Activated CD4-positive, alpha-beta T cell treated with anti-CD3 and anti-CD28 coated beads, Interleukin-2, amount 10 ng/mL, durations not matched to agents 7 days and 5 days (primary cell): Measurements from ENCODE around the gene HBQ1. TPM values are rescaled to one million over a fixed set of nuclear protein-coding genes. Genes with fewer than 3 reads are reported as not detected.
"Not testable (repeated sequence)": the region's sequence is repeated elsewhere in the genome, so short reads cannot be mapped to it uniquely, and the experiment has no call there.

Experiments
- CTCF ChIA-PET: fragments of 350-600 bp; sonication (Branson Sonifier 250); formaldehyde crosslinking; loops from one replicate; lab custom pipeline; 2021; ENCODE audit warnings: antibody characterized with exemption; lab: Charles Lee
- POLR2A ChIA-PET: fragments of 350-600 bp; sonication (Branson Sonifier 250); formaldehyde crosslinking; loops from one replicate; lab custom pipeline; 2021; ENCODE audit warnings: antibody characterized with exemption; lab: Charles Lee
- DNase-seq: peaks from one replicate; pipeline ENCODE4 v3.0.0-alpha.2; 2020
- H3K27ac Mint-ChIP-seq: one replicate; pipeline ENCODE4 v1.8.0; 2021; ENCODE audit warnings: mild to moderate bottlenecking, moderate library complexity, mixed read lengths
- H3K27me3 Mint-ChIP-seq: one replicate; pipeline ENCODE4 v1.8.0; 2021; ENCODE audit warnings: mixed read lengths
- H3K36me3 Mint-ChIP-seq: one replicate; pipeline ENCODE4 v1.8.0; 2021; ENCODE audit warnings: low read depth, mixed read lengths
- H3K4me1 Mint-ChIP-seq: one replicate; pipeline ENCODE4 v1.8.0; 2021; ENCODE audit warnings: mixed read lengths
- H3K4me3 Mint-ChIP-seq: one replicate; pipeline ENCODE4 v1.8.0; 2021; ENCODE audit warnings: mild to moderate bottlenecking, moderate library complexity, mixed read lengths
- H3K9me3 Mint-ChIP-seq: one replicate; pipeline ENCODE4 v1.8.0; 2021; ENCODE audit warnings: mixed read lengths
- total RNA-seq, 2 experiments: library from RNA; stranded (reverse); gene quantifications; one replicate each; pipeline ENCODE4 v1.2.3, GENCODE V29; 2021

Gene HBQ1
- total RNA-seq, 2 experiments from 2014 or later, result not detected

- Mint-ChIP-seq H3K9me3 (no peaks in the 10 kb centered on the region), H3K36me3 (no peaks in the 10 kb centered on the region), H3K4me1 (peaks cover 5% of the 10 kb centered on the region), H3K4me3 (no peak within 1 kb of the TSS), H3K27me3 (peaks cover 34% of the 10 kb centered on the region), H3K27ac (no peak within 1 kb of the TSS)
- DNase-seq, result no peak
- CTCF ChIA-PET, result no interaction called here
- POLR2A ChIA-PET, result no interaction called here
Measured at GRCh38 chr16:152141-153128, 27.8 kb upstream of the HBQ1 start, which contains the start of gene HBZ. HBZ (plus strand) TSS chr16:152644; CDS start chr16:152910, 266 bp downstream.

DNA sequence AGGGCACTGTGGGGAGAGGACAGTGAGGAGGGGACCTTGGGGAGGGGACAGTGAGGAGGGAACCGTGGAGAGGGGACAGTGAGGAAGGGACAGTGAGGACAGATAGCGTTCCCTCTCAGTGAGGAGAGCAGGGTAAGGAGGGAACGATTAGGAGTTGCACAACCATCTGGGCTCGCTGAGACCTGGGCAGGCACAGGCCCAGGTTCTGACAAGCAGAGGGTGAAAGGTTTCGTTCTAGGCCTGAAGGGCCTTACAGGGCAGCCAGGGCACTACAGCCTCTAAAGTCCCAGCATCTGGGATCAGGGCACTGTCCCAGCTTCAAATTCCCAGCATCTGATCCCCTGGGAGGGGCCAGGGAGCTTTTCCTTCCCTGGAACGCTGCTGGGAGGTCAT, 27.1 kb upstream of the HBQ1 start:
- CTCF ChIA-PET, H3K36me3 Mint-ChIP-seq, H3K27ac Mint-ChIP-seq, H3K4me1 Mint-ChIP-seq, DNase-seq, H3K9me3 Mint-ChIP-seq, H3K4me3 Mint-ChIP-seq, POLR2A ChIA-PET: not testable (repeated sequence)
- peaks cover 37% of the 10 kb centered on the region for H3K27me3 Mint-ChIP-seq

DNA sequence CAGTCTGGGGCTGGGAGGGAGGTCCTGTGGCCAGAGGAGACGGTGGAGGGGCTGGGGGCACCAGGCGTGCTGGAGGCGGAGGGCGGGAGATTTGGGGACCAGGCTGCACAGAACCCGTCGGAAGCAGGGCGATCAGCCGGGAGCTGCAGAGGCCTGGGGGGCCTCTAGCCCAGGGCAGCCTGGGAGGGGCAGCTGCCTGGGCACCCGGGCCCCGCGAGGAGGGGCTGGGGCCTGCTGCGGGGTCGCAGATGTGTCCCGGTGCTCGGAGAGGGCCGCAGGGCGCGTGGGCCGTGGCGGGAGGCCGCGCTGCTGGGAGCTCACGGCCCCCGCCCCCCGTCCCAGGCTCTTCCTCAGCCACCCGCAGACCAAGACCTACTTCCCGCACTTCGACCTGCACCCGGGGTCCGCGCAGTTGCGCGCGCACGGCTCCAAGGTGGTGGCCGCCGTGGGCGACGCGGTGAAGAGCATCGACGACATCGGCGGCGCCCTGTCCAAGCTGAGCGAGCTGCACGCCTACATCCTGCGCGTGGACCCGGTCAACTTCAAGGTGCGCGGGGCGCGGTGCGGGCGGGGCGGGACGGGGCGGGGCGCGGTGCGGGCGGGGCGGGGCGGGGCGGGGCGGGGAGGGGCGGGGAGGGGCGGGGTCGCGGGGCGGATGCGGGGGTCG, 26.6 kb upstream of the HBQ1 start:
- H3K4me1 Mint-ChIP-seq, DNase-seq, H3K9me3 Mint-ChIP-seq, H3K4me3 Mint-ChIP-seq, H3K27ac Mint-ChIP-seq, POLR2A ChIA-PET, CTCF ChIA-PET, H3K36me3 Mint-ChIP-seq: not testable (repeated sequence)
- H3K27me3 Mint-ChIP-seq, result peaks cover 39% of the 10 kb centered on the region

DNA sequence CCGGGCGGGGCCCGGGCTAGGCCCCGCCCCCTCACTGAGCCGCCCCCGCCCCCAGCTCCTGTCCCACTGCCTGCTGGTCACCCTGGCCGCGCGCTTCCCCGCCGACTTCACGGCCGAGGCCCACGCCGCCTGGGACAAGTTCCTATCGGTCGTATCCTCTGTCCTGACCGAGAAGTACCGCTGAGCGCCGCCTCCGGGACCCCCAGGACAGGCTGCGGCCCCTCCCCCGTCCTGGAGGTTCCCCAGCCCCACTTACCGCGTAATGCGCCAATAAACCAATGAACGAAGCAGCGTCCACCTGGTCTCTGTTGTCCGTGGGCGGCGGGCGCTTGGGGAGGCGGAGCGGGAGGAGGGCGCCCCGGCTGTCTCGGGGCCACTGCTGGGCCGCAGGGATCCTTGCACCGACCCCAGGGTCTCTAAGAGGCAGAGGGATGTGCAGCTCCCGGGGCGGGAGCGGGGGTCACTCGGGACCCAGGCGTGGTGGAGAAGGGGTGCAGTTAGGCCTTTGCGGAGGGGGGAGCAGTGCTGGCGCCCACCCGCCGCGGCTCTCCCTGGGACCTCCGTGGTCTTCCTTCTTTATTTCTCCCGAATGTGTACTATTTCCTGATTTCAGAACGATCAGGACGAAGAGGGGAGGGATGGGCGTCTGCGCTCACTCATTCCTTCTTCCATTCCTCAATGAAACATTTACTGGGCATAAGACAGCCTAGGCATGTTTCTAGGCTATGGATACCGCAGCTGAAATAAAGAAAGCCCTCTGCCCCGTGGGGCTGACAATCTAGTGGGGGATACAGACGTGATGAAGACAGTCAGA, 25.8 kb upstream of the HBQ1 start:
- DNase-seq, result no peak
- POLR2A ChIA-PET, result no interaction called here
- CTCF ChIA-PET, result no interaction called here
- Mint-ChIP-seq H3K36me3 (no peaks in the 10 kb centered on the region), H3K9me3 (no peaks in the 10 kb centered on the region), H3K27ac (no peak overlapping the region), H3K4me3 (peak overlapping the region; percentile 61), H3K27me3 (peaks cover 40% of the 10 kb centered on the region), H3K4me1 (peaks cover 5% of the 10 kb centered on the region)

- ChIA-PET POLR2A (no interaction called here), CTCF (no interaction called here)
- H3K27ac Mint-ChIP-seq, result no peak overlapping the region
- no peaks in the 10 kb centered on the region for H3K9me3 Mint-ChIP-seq
- peak overlapping the region; percentile 61 for H3K4me3 Mint-ChIP-seq
- peaks cover 38% of the 10 kb centered on the region for H3K27me3 Mint-ChIP-seq
- DNase-seq, result no peak
- peaks cover 5% of the 10 kb centered on the region for H3K4me1 Mint-ChIP-seq
- H3K36me3 Mint-ChIP-seq, result no peaks in the 10 kb centered on the region
Measured at GRCh38 chr16:155031-155398, 25.2 kb upstream of the HBQ1 start.

GRCh38 chr16:159136-159849, 21.0 kb upstream of the HBQ1 start:
- H3K4me1 Mint-ChIP-seq, result peaks cover 5% of the 10 kb centered on the region
- ChIA-PET POLR2A (no interaction called here), CTCF (interaction anchor here (0.7 kb wide), 1 partner anchor 202 kb away, joined by 3 read pairs; no protein-coding TSS in a partner anchor)

GRCh38 chr16:160242-160641, 20.0 kb upstream of the HBQ1 start:
- POLR2A ChIA-PET, H3K4me1 Mint-ChIP-seq, H3K27ac Mint-ChIP-seq, CTCF ChIA-PET, H3K9me3 Mint-ChIP-seq, H3K4me3 Mint-ChIP-seq, H3K36me3 Mint-ChIP-seq, DNase-seq: not testable (repeated sequence)
- H3K27me3 Mint-ChIP-seq, result peaks cover 20% of the 10 kb centered on the region

More at GRCh38 chr16:159136-159849, 21.0 kb upstream of the HBQ1 start:
- no peaks in the 10 kb centered on the region for H3K9me3 Mint-ChIP-seq
- H3K27me3 Mint-ChIP-seq, result peaks cover 27% of the 10 kb centered on the region
- H3K4me3 Mint-ChIP-seq, result no peak overlapping the region
- H3K36me3 Mint-ChIP-seq, result no peaks in the 10 kb centered on the region
- no peak overlapping the region for H3K27ac Mint-ChIP-seq
- no peak for DNase-seq

DNA sequence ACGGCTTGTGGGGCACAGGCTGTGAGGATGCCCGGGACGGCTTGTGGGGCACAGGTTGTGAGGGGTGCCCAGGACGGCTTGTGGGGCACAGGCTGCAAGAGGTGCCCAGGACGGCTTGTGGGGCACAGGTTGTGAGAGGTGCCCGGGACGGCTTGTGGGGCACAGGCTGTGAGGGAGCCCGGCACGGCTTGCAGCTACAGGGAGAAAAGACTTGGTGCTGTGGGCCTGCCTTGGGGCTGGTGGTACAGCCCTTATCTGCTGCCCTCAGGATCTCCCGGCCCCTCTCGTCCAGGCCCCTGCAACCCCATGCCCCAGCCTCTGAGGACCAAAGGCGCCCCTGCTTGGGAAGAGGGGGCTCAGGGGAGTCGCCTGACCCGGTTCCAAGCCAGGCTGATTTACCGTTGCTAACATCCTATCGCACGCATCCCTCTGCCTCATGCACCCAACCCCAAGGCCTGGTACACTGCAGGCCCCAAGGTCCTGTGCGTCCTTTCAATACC, 19.5 kb upstream of the HBQ1 start:
- no peaks in the 10 kb centered on the region for H3K36me3 Mint-ChIP-seq
- no peak for DNase-seq
- H3K9me3 Mint-ChIP-seq, result no peaks in the 10 kb centered on the region
- ChIA-PET POLR2A (no interaction called here), CTCF (no interaction called here)
- H3K27ac Mint-ChIP-seq, result no peak overlapping the region
- peaks cover 20% of the 10 kb centered on the region for H3K27me3 Mint-ChIP-seq
- no peak overlapping the region for H3K4me3 Mint-ChIP-seq
- H3K4me1 Mint-ChIP-seq, result no peaks in the 10 kb centered on the region

GRCh38 chr16:162271-162991, 17.8 kb upstream of the HBQ1 start:
- H3K4me3 Mint-ChIP-seq, result no peak overlapping the region
- H3K36me3 Mint-ChIP-seq, result no peaks in the 10 kb centered on the region
- no peak for DNase-seq
- H3K27ac Mint-ChIP-seq, result no peak overlapping the region
- H3K9me3 Mint-ChIP-seq, result no peaks in the 10 kb centered on the region
- ChIA-PET POLR2A (no interaction called here), CTCF (interaction anchor here (1.0 kb wide), 3 partner anchors 72 to 227 kb away, joined by 3 read pairs; partner anchors contain the start of gene FAM234A)
- peaks cover 4% of the 10 kb centered on the region for H3K4me1 Mint-ChIP-seq
- peaks cover 27% of the 10 kb centered on the region for H3K27me3 Mint-ChIP-seq

DNA sequence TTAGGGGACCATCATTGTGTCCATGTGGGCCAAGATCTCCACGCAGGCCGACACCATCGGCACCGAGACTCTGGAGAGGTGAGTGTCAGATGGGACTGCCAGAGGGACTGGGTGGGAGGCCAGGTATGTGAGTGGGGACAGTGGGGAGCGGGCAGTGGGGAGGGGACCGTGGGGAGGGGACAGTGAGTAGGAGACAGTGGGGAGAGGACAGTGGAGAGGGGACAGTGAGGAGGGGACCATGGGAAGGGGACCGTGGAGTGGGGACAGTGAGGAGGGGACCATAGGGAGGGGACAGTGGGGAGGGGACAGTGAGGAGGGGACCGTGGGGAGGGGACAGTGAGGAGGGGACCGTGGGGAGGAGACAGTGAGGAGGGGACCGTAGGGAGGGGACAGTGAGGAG, 17.1 kb upstream of the HBQ1 start:
- H3K27ac Mint-ChIP-seq, H3K36me3 Mint-ChIP-seq, POLR2A ChIA-PET, H3K9me3 Mint-ChIP-seq, H3K4me1 Mint-ChIP-seq, DNase-seq, H3K4me3 Mint-ChIP-seq: not testable (repeated sequence)
- peaks cover 29% of the 10 kb centered on the region for H3K27me3 Mint-ChIP-seq
- CTCF ChIA-PET, result interaction anchor here (1.0 kb wide), 1 partner anchor 226 kb away, joined by 3 read pairs; no protein-coding TSS in a partner anchor

GRCh38 chr16:163696-164095, 16.6 kb upstream of the HBQ1 start:
- H3K4me1 Mint-ChIP-seq, DNase-seq, CTCF ChIA-PET, H3K27ac Mint-ChIP-seq, POLR2A ChIA-PET, H3K4me3 Mint-ChIP-seq, H3K9me3 Mint-ChIP-seq, H3K36me3 Mint-ChIP-seq: not testable (repeated sequence)
- peaks cover 32% of the 10 kb centered on the region for H3K27me3 Mint-ChIP-seq
